GM19455 (cell line): ENCODE measurements around the gene RPS6KA2.

Experiments used
- ATAC-seq: cut with Tn5 transposase; IDR thresholded peaks from one replicate; pipeline ENCODE4 v1.9.1; 2021; ENCODE audit not compliant: unreplicated experiment

Gene RPS6KA2

DNA sequence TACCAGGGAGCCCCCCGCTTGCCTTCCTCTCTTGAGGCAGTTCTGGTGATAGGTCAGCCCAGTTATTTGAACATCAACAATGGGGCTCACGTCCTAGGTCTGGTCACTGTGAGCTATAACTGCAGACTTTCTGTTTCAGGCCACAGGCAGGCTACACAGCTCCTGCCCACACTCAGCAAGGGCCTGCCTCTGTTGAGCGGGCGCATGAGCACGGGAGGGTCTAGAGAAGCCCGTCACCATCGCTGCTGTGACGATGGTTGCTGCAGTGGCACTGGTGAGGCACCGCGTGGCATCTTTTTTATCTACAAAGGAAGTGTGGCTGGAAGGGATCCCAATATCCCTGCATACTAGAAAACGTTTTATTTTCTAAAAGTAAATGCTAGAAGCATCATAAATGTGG, 118.3 kb downstream of the RPS6KA2 start:
- ATAC-seq = no peak

- ATAC-seq = no peak
Measured at GRCh38 chr6:166507809-166508564, 119.1 kb downstream of the RPS6KA2 start.

DNA sequence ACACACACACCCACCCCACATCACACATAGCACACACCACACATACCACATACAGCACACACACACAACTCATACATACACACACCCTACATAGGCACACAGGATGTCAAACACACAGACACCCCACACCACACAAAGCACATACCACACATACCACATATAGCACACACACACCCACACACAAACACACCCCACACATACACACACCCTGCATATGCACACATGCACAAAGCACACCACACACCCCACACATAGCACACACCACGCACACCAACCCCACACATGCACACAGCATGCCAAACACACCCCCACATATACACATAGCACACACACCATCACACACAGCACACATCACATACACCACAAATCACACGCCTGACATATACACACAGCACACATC, 119.7 kb downstream of the RPS6KA2 start:
- ATAC-seq = no peak

GRCh38 chr6:166505133-166505905, 121.7 kb downstream of the RPS6KA2 start:
- ATAC-seq = no peak

GRCh38 chr6:166504100-166504499, 123.0 kb downstream of the RPS6KA2 start:
- no peak for ATAC-seq

- ATAC-seq = no peak
Measured at GRCh38 chr6:166503167-166503744, 123.8 kb downstream of the RPS6KA2 start.

DNA sequence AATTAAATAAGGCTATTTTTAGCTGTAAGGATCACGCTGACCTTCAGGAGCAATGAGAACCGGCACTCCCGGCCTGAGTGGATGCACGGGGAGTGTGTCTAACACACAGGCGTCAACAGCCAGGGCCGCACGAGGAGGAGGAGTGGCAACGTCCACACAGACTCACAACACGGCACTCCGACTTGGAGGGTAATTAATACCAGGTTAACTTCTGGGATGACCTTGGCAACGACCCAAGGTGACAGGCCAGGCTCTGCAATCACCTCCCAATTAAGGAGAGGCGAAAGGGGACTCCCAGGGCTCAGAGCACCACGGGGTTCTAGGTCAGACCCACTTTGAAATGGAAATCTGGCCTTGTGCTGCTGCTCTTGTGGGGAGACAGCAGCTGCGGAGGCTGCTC, 124.6 kb downstream of the RPS6KA2 start:
- no peak for ATAC-seq

GRCh38 chr6:166501246-166501645, 125.8 kb downstream of the RPS6KA2 start:
- no peak for ATAC-seq

DNA sequence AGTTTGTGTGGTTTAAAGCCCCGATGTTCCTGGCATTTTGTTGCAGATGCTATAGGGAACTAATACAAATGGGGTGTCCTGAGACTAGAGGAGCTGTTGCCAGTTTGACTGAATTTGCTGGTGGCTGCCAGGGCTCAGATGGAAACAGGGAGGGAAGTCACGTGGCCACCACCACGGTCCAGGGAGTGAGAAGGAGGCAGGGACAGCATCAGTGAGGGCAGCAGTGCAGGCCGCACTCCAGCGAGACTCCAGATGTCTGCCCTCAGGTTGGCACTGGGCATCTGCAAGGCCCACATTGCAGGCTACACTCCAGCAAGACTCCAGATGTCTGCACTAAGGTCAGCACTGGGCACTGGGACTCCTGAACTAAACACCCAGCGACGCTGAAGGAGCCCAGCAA, 126.8 kb downstream of the RPS6KA2 start:
- ATAC-seq = no peak

DNA sequence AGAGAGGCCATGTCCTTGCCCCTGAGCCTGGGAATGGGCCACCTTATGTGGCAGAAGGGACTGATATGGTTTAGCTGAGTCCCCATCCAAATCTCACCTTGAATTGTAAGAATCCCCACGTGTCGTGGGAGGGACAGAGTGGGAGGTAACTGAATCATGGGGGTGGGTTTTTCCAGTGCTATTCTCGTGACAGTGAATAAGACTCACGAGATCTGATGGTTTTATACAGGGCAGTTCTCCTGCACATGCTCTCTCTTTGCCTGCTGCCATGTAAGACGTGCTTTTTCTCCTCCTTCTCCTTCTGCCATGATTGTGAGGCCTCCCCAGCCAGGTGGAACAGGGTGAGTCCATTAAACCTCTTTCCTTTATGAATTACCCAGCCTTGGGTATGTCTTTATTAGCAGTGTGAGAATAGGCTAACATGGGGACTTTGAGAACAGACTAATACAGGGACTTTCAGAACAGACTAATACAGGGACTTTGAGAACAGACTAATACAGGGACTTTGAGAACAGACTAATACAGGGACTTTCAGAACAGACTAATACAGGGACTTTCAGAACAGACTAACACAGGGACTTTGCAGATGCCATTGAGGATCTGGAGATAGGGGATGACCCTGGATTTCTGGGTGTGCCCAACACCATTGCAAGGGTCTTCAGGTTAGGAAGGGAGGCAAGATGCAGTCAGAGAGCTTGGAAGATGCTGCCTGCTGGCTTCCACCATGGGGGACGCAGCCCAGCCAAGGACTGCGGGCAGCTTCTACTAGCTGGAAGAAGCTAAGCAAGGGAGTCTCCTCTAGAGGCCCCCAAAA, 127.5 kb downstream of the RPS6KA2 start:
- ATAC-seq = peak; percentile 72

DNA sequence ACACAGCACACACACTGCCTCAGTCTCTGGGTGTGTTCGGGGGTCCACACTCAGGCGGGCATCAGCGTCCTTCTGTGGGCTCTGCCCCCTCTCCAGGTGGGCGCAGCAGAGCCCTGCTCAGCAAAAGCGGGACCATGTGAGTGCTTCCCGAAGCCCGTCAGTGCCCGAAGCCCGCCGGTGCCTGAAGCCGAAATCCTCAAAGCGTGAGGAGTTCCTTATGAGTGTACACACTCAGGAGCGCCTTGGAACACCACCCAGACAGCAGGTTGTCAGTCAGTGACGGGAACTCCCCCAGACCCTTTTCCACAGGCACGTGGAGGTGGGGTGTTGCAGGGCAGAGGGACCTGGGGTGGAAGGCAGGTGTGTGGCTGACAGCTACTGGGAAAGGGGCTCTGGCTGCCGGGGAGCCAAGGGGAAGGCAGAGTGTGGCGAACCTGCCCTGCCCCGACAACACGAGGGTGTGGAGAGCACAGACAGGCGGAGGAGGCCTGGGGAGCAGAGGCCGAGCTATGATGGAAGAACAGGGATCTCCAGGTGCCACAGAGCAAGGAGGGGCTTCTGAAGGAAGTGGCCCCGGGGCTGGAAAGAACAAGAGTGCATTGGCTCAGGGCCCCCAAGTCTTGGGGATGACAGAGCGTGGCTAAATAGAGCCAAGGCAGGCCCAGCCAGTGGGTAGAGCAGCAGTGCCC, 128.2 kb downstream of the RPS6KA2 start:
- ATAC-seq = no peak

DNA sequence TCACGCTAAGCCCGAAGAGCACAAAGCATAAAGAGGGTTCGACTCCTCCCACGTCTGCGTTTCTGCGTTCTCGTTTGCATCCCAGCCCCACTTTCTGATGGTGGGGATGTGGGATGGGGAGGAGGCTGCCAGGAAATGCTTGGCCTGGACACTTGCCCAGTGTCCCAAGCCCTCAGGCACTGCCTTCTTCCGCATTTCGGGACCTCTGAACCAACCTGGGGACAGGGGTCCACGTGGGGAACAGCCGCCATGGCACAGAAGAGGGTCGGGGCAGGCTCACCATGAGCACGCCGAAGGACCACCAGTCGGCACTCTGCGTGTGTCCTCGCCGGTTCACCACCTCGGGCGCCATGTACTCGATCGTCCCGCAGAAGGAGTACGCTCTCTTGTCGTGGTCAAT, 128.8 kb downstream of the RPS6KA2 start:
- ATAC-seq = no peak

GRCh38 chr6:166497087-166497899, 129.8 kb downstream of the RPS6KA2 start:
- ATAC-seq = no peak

DNA sequence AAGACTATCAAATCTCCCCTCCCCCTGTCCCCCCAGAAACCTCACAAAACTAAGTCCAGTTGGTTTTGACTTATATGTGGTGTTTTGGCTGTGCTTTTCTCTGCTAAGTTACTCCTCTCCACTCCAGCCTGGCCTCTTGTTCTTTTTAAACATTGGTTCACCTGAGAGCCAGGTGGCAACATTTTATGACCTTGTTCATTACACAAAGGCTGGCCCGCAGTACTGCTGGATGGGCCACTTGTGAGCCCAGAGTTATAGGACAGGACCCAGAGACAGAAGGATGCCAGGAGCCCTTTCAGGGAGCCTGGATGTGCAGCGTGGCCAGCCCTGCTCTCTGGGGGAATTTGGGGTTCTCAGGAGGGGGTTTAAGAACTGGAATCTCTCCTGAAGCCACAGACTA, 130.6 kb downstream of the RPS6KA2 start:
- no peak for ATAC-seq

- no peak for ATAC-seq
Measured at GRCh38 chr6:166495487-166496314, 131.3 kb downstream of the RPS6KA2 start.

- ATAC-seq = no peak
Measured at GRCh38 chr6:166494757-166495486, 132.1 kb downstream of the RPS6KA2 start.

- ATAC-seq = no peak
Measured at GRCh38 chr6:166494101-166494441, 133.0 kb downstream of the RPS6KA2 start.

DNA sequence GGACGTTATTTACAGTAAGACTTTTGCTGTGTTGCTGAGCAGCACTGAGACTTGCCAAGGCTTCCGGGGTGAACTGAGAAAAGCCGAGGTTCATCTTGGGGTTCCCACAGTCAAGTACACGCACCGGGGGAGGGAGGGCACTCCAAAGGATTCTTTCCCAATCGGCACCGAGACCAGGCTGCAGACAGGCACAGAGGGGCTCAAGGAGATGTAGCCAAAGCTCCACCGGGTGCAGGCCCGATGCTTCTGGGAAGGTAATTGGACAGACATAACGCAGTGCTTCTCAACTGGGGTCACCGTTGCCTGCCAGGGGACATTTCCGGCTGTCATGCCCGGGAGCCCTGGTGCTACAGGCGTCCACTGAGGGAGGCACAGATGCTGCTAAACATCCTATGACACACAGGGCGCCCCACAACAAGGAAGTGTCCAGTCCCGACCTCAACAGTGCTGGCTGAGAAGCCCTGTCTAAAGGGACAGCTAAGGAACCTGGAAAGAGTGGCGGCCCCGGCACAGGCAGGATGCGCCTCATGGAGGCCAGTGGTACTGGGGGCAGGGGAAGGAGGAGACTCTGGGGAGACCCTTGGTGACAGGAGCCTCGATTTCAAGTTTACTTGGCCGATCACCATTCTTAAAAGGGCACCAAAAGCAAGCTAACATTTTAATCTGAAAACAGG, 133.5 kb downstream of the RPS6KA2 start:
- no peak for ATAC-seq
